NCI-H1417 (cell line): Measurements from ENCODE around the gene PTGR3.

Experiments
- DNase-seq, 3 experiments: peaks; one replicate each; lab custom pipeline; 2025; lab: John Stamatoyannopoulos, UW

The PTGR3 gene

DNA sequence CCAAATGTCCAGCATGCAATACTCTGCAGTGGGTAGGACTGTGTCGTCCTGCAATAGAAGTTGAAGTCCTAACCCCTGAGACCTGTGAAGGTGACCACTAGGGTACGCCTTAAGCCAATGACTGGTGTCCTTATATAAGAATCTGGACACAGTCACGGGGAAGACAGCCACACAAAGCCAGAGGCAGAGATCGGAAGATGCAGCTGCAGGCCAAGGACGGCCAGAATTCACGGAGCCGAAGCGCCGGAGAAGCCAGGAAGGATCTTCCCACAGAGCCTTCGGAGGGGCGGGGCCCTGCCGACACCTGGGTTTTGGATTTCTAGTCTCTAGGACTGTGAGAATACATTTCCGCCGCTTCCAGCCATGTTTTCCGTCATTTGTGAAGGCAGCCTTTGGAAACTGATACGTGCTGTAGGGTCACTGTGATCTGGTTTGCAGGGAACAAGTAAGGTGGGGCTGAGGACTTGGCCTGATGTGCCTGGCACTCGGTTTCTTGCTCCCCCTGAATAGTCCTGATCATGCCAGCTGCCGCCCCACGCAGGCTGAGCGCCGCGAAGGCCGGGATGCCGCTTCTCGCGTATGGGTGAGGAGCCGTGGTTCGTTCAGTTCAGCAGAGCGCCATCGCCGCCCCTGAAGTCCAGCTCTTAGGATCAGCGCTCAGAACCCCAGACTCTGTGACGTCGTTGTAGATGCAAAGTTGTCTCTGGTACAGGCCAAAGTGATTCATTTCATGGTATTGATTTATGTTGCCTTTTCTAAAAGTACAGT is 38.7 kb downstream of the PTGR3 start:
- no peak for DNase-seq

- no peak for DNase-seq
These were observed 39.5 kb downstream of the PTGR3 start for GRCh38 chr18:75169411-75169810.

DNA sequence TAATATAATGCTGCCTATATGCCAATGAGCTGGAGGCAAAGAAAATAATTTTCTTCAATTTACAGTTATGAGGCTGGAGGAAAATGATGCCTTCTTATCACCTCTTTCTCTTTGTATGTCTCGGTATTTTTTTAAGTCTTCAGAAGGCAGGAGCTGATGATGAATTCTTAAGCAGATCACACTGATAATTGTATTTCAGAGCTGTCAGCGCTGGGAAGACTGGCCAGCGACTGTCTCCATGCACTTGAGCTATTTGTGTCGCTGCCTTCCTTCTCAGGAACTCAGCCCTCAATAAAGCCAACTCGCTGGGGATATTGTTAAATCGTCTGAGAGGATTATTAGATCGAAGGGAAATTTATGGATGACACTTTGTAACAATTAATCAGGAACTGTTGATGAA is 40.3 kb downstream of the PTGR3 start:
- peak in 1 of 3 experiments; percentile 53 for DNase-seq

DNA sequence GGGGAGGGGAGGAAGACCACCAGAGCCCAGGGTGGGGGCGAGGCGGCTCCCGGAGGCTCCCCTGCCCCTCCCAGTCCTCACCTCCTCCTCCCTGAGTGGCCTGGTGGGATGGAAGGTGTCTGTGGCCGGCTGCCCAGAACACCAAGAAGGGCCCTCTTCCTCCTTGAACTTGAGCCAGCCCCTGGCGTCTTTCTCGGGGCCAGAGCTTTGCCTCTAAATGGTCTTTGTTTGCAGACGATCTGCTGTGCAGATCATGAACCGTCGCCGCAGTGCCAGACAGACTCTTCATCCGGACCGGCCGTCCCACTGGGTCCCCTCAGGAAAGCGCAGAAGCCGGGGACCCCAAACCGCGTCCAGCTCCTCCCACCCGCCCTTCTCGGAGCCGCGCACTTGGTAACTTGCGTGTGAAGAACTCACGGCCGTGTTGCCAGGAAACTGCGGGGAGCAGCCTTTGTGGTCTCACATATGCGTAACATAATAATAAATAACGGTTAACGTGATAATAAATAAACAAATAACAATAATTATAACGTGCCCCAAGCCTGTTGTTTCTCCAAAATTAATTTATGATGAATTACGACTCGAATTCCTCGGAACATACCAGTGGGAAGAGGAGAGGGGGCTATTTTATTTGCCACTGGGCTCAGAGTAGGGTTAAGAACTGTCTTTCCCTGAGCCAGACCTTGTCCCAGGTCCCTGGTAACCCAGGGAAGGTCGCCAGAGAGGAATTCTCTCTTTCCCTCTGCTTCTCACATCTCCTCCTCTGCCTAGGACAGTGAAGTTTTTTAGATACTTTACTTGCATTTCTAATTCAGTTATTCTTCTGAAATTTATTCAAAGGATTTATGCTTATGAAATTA is 41.0 kb downstream of the PTGR3 start:
- peak in 2 of 3 experiments; percentile 60 to 82 for DNase-seq

DNA sequence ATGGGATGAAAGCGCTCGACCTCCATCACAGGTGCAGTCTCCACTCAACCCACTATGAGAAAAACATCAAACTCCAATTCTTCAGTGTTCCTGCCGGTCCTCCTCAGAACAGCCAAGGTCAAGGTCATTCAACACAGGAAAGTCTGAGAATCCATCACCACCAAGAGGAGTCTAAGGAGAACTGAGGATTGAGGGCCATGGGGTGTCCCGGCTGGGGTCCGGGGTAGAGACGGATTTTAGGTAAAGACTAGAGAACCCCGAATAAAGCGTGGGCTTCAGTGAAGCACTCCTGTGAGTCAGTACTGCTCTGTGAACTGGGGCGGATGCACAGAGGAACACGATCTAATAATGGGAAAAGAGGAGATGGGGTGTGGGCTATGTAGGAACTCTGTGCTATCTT is 41.8 kb downstream of the PTGR3 start:
- no peak for DNase-seq

- no peak for DNase-seq
These were observed 43.0 kb downstream of the PTGR3 start for GRCh38 chr18:75165926-75166325.

DNA sequence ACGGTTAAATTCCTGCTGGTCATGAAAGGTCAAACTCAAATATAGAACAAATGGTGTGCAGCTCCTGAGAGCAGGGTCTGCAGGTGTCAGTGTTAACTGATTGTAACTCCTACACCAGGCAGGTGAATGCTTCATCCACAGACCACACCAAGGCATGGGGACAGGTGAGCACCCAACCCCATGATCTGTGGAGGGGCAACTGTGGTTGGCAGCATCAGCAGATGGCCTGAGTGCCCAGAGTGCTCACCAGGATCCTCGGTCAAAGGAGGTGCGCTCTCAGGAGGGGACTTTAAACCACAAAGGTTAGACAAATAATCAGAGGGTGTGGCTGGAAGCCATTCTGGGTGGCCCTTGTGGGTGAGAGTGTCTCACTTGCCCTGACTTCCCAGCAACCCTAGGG is 44.5 kb downstream of the PTGR3 start:
- DNase-seq = no peak

DNA sequence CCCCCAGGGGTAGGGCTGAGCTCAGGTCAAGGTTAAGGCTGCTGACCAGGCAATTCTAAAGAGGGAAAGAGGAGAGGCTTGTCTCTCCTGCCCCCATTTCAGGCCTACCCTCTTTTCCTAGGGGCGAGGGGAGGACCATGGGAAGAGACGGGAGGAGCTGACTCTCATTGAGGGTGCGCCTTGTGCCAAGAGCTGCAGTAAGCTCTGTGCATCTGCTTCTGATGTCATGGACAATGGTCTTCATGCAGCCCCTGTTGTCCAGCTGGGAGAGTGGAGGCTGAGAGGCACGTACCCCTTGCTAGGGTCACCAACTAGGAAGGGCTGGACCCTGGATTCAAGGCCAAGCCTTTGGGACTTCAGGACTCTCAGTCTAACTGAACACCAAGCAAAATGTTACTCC is 45.2 kb downstream of the PTGR3 start:
- DNase-seq = no peak

DNA sequence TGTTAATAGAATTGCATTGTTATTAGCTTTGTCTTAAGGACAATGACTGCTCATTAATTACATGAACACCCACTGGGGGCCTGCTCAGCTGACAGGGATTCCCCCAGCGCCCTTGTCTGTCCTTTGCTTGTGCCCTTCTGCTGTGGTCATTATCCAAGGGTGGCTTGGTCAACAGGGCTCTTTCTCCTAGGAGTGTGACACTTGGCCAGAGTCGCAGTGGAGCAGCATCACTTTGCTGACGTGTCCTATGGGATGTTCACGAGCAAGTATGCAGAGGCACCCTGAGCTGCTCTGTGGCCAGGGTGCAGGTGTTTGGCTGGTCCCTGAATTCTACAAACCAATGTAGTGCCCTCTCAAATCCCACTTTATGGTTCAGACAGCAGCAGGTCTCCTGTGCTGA is 46.0 kb downstream of the PTGR3 start:
- no peak for DNase-seq

GRCh38 chr18:75162467-75162866 is 46.5 kb downstream of the PTGR3 start:
- no peak for DNase-seq

- DNase-seq = peak in 1 of 3 experiments; percentile 44
These were observed 47.5 kb downstream of the PTGR3 start for GRCh38 chr18:75161256-75162028.

DNA sequence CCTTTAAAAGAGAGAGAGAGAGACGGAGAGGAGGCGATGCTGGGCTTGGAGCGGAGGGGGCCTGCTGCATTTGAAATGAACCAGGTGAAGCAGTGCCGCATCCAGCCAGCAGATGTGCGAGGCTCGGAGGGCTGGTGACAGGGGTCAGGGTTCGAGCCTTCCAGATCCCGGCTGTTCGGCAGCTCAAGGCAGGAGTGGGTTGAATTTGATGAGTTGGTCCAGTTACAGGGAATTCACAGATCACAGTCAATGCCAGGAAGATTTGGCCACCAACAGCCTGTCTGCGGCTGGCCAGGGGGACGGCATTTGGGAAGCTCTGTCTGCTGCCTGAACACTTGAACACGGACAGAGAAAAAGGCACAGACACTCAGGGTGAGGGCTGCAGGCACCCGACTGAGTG is 48.6 kb downstream of the PTGR3 start:
- no peak for DNase-seq

GRCh38 chr18:75159646-75160356 is 49.1 kb downstream of the PTGR3 start:
- no peak for DNase-seq

DNA sequence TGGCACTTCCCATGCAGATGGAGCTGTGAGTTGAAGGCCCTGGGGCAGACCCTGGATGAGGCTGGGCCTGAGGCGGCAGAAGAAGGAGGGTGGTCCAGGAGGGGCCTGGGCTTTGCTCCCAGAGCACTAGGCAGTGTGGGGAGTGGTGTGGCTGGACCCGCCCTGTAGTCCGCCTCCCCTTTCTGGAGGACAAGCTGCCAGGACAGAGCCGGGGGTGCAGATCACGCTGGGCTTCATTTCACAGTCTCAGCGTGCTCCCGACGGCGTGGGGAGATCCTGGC is 49.8 kb downstream of the PTGR3 start:
- no peak for DNase-seq
